H9 (cell line): ENCODE results near the gene ATP2A1. TPM values are rescaled to one million over a fixed set of nuclear protein-coding genes. Genes with fewer than 3 reads are reported as not detected.

ENCODE experiments used
- DNase-seq: peaks from one replicate; pipeline ENCODE4 v3.0.0-alpha.2; 2017
- H2AFZ ChIP-seq: one replicate; pipeline ENCODE4 v1.6.1; 2013; ENCODE audit warnings: mild to moderate bottlenecking, low read length, control low read depth, moderate library complexity
- H2AK5ac ChIP-seq: 2 replicates; pipeline ENCODE4 v1.6.1; 2013; ENCODE audit warnings: low read length, control low read depth, mixed read lengths; ENCODE audit not compliant: insufficient read length
- H2BK120ac ChIP-seq: one replicate; pipeline ENCODE4 v1.6.1; 2013; ENCODE audit warnings: low read depth, mild to moderate bottlenecking, low read length, control low read depth, inconsistent platforms; ENCODE audit not compliant: poor library complexity, severe bottlenecking
- H2BK12ac ChIP-seq: 2 replicates; pipeline ENCODE4 v1.6.1; 2013; ENCODE audit warnings: low read length, control low read depth, mixed read lengths, low read depth; ENCODE audit not compliant: insufficient read length
- H2BK15ac ChIP-seq: 2 replicates; pipeline ENCODE4 v1.6.1; 2013; ENCODE audit warnings: low read depth, low read length, control low read depth
- H2BK20ac ChIP-seq: one replicate; pipeline ENCODE4 v1.6.1; 2013; ENCODE audit warnings: low read depth, mild to moderate bottlenecking, low read length, control low read depth, inconsistent platforms; ENCODE audit not compliant: poor library complexity, severe bottlenecking
- H2BK5ac ChIP-seq: 2 replicates; pipeline ENCODE4 v1.6.1; 2013; ENCODE audit warnings: low read length, control low read depth, mixed read lengths; ENCODE audit not compliant: insufficient read length
- H3K14ac ChIP-seq: 2 replicates; pipeline ENCODE4 v1.6.1; 2013; ENCODE audit warnings: low read length, control low read depth; ENCODE audit not compliant: insufficient read depth
- H3K18ac ChIP-seq: 2 replicates; pipeline ENCODE4 v1.6.1; 2013; ENCODE audit warnings: low read depth, mild to moderate bottlenecking, mixed read lengths, low read length, control low read depth; ENCODE audit not compliant: insufficient read length
- H3K23ac ChIP-seq: 2 replicates; pipeline ENCODE4 v1.6.1; 2013; ENCODE audit warnings: low read length, control low read depth, mixed read lengths, low read depth; ENCODE audit not compliant: insufficient read length
- H3K23me2 ChIP-seq: 2 replicates; pipeline ENCODE4 v1.6.1; 2013; ENCODE audit warnings: low read depth, mild to moderate bottlenecking, mixed read lengths, low read length, control low read depth; ENCODE audit not compliant: insufficient read length, poor library complexity, severe bottlenecking
- H3K27ac ChIP-seq: 2 replicates; pipeline ENCODE4 v1.5.1; 2013; ENCODE audit warnings: low read length, control low read depth, mixed read lengths, low read depth; ENCODE audit not compliant: insufficient read length
- H3K27me3 ChIP-seq: 2 replicates; pipeline ENCODE4 v1.6.1; 2013; ENCODE audit warnings: low read length, control low read depth, inconsistent platforms; ENCODE audit not compliant: insufficient read depth
- H3K4ac ChIP-seq: 2 replicates; pipeline ENCODE4 v1.6.1; 2013; ENCODE audit warnings: low read depth, mild to moderate bottlenecking, control low read depth, inconsistent platforms, low read length, moderate library complexity
- H3K4me1 ChIP-seq: 2 replicates; pipeline ENCODE4 v1.6.1; 2013; ENCODE audit warnings: low read length, control low read depth, inconsistent platforms; ENCODE audit not compliant: insufficient read depth
- H3K4me2 ChIP-seq: 2 replicates; pipeline ENCODE4 v1.6.1; 2013; ENCODE audit warnings: low read length, control low read depth, mixed read lengths; ENCODE audit not compliant: insufficient read length, insufficient read depth
- H3K56ac ChIP-seq: 2 replicates; pipeline ENCODE4 v1.6.1; 2013; ENCODE audit warnings: low read depth, mild to moderate bottlenecking, mixed read lengths, low read length, control low read depth; ENCODE audit not compliant: insufficient read length
- H3K79me1 ChIP-seq: 2 replicates; pipeline ENCODE4 v1.6.1; 2013; ENCODE audit warnings: low read depth, mild to moderate bottlenecking, moderate library complexity, low read length, control low read depth, inconsistent platforms; ENCODE audit not compliant: insufficient read depth, poor library complexity, severe bottlenecking
- H3K79me2 ChIP-seq: 2 replicates; pipeline ENCODE4 v1.6.1; 2013; ENCODE audit warnings: low read length, control low read depth, inconsistent platforms; ENCODE audit not compliant: insufficient read depth
- H3K9ac ChIP-seq: 2 replicates; pipeline ENCODE4 v1.6.1; 2013; ENCODE audit warnings: low read length, control low read depth, mixed read lengths; ENCODE audit not compliant: insufficient read length; ENCODE audit errors: extremely low read depth
- H3K9me3 ChIP-seq: one replicate; pipeline ENCODE4 v1.6.1; 2013; ENCODE audit warnings: low read depth, low read length, inconsistent platforms; ENCODE audit not compliant: control insufficient read depth
- H3T11ph ChIP-seq: one replicate; pipeline ENCODE4 v1.6.1; 2013; ENCODE audit warnings: mild to moderate bottlenecking, low read length, control low read depth, inconsistent platforms
- H4K20me1 ChIP-seq: one replicate; pipeline ENCODE4 v1.6.1; 2013; ENCODE audit not compliant: control insufficient read depth, insufficient read length, insufficient read depth
- H4K5ac ChIP-seq: 2 replicates; pipeline ENCODE4 v1.6.1; 2013; ENCODE audit warnings: low read depth, mild to moderate bottlenecking, mixed read lengths, low read length, control low read depth; ENCODE audit not compliant: insufficient read length
- H4K8ac ChIP-seq: replicated peaks from 2 replicates; pipeline ENCODE4 v1.6.1; 2013; ENCODE audit warnings: low read length, control low read depth, mixed read lengths, low read depth; ENCODE audit not compliant: insufficient read length
- H4K91ac ChIP-seq: 2 replicates; pipeline ENCODE4 v1.6.1; 2013; ENCODE audit warnings: low read depth, mild to moderate bottlenecking, moderate library complexity, mixed read lengths, low read length, control low read depth; ENCODE audit not compliant: insufficient read length
- H3K27ac Mint-ChIP-seq, 3 experiments: 2 replicates in 2 of 3; 3 replicates in 1 of 3; pipeline ENCODE4 v1.8.0; 2020 to 2021; ENCODE audit warnings: mixed read lengths in 3 of 3, mild to moderate bottlenecking in 1 of 3, moderate library complexity in 1 of 3
- H3K27me3 Mint-ChIP-seq: 2 replicates; pipeline ENCODE4 v1.8.0; 2021; ENCODE audit warnings: low read depth, mild to moderate bottlenecking, moderate library complexity, mixed read lengths
- H3K36me3 Mint-ChIP-seq, 3 experiments: 2 replicates in 2 of 3; 3 replicates in 1 of 3; pipeline ENCODE4 v1.8.0; 2020 to 2021; ENCODE audit warnings: low read depth in 3 of 3, mixed read lengths in 3 of 3; ENCODE audit not compliant: insufficient read depth in 1 of 3
- H3K4me1 Mint-ChIP-seq, 2 experiments: 2 replicates each; pipeline ENCODE4 v1.8.0; 2020; ENCODE audit warnings: mixed read lengths in 2 of 2
- H3K4me3 Mint-ChIP-seq, 2 experiments: 2 replicates in 1 of 2; 3 replicates in 1 of 2; pipeline ENCODE4 v1.8.0; 2020 to 2021; ENCODE audit warnings: mild to moderate bottlenecking in 2 of 2, mixed read lengths in 2 of 2, moderate library complexity in 1 of 2
- H3K9me3 Mint-ChIP-seq, 2 experiments: 2 replicates in 1 of 2; 3 replicates in 1 of 2; pipeline ENCODE4 v1.8.0; 2020; ENCODE audit warnings: mild to moderate bottlenecking in 2 of 2, mixed read lengths in 2 of 2, moderate library complexity in 1 of 2
- CTCF ChIP-seq: fragments of 200-600 bp; sonication (generic); conservative IDR thresholded peaks from 3 replicates; pipeline ENCODE4 v1.8.0; 2021; ENCODE audit warnings: antibody characterized with exemption, mild to moderate bottlenecking
- WGBS: extraction: QIAGEN DNeasy Blood & Tissue Kit; methylation state at CpG from one replicate; pipeline ENCODE4 v1.1.7; 2013; ENCODE audit warnings: missing lambda C conversion rate, low lambda C conversion rate, mixed read lengths; ENCODE audit not compliant: insufficient read length; ENCODE audit errors: extremely low coverage; 5-methylcytosine and 5-hydroxymethylcytosine counted together
- total RNA-seq: library from RNA; stranded (reverse); gene quantifications from 2 replicates; pipeline ENCODE4 v1.2.1, GENCODE V29; 2021

ATP2A1 gene
- total RNA-seq, 1 experiment from 2014 or later, result 4.6 TPM

DNA sequence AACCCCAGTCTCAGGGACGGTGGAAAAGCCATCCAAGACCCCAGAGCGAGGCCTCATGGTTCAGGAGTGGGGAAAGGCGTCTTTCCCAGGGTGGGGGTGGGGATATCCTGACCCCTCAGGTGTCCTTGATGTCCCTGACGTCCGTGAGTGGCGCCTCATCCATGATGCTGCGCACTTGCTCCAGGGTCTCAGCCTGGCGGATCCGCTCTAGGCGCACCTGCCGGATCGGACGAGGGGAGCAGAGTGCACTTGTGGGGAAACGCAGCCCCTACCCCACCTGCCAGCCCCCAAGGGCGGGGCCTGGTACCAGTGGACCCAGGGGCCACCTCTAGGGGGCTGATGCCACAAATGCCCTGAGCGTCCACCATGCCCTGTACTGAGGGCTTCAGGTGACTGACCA is 26.5 kb downstream of the ATP2A1 start:
- H3K79me2 ChIP-seq, result no peaks in the 10 kb centered on the region
- H3K18ac ChIP-seq, result no peak overlapping the region
- no peak overlapping the region for H3K4ac ChIP-seq
- H3K4me2 ChIP-seq, result no peak overlapping the region
- H3K4me1 Mint-ChIP-seq, result no peaks in the 10 kb centered on the region; a peak in 1 of 4 replicates
- H3K9me3 ChIP-seq, result no peaks in the 10 kb centered on the region
- no peak overlapping the region for H4K8ac ChIP-seq
- no CpG with 5 or more reads among the region's 16 CpGs for WGBS
- no peak overlapping the region for H3K27ac ChIP-seq
- H2BK20ac ChIP-seq, result no peak overlapping the region
- H2BK5ac ChIP-seq, result no peak overlapping the region
- H2BK15ac ChIP-seq, result no peak overlapping the region
- H3K23ac ChIP-seq, result no peak overlapping the region
- H2AFZ ChIP-seq, result no peak overlapping the region
- no peak for TF ChIP-seq CTCF
- H3K9ac ChIP-seq, result no peak overlapping the region
- no peak overlapping the region for H3K56ac ChIP-seq
- no peak overlapping the region for H4K91ac ChIP-seq
- H3K4me1 ChIP-seq, result no peaks in the 10 kb centered on the region
- H4K20me1 ChIP-seq, result no peaks in the 10 kb centered on the region
- no peaks in the 10 kb centered on the region for H3K27me3 ChIP-seq
- no peak for DNase-seq
- no peaks in the 10 kb centered on the region for H3K27me3 Mint-ChIP-seq
- H2AK5ac ChIP-seq, result no peak overlapping the region
- no peak overlapping the region for H2BK120ac ChIP-seq
- H3K36me3 Mint-ChIP-seq, result peaks cover 0 to 8% (median 0%) of the 10 kb centered on the region in 3 experiments; a peak in 1 of 7 replicates
- H2BK12ac ChIP-seq, result no peak overlapping the region
- no peak overlapping the region for H3T11ph ChIP-seq
- no peak overlapping the region for H3K14ac ChIP-seq
- H4K5ac ChIP-seq, result no peak overlapping the region
- H3K79me1 ChIP-seq, result no peaks in the 10 kb centered on the region
- H3K4me3 Mint-ChIP-seq, result no peak overlapping the region
- no peaks in the 10 kb centered on the region for H3K23me2 ChIP-seq
- 0 out of 7 replicates have a peak overlapping the region, but pooled peaks of 1 of the 3 experiments have one; percentile 76 for H3K27ac Mint-ChIP-seq
- H3K9me3 Mint-ChIP-seq, result no peaks in the 10 kb centered on the region
